ENCODE measurements around the gene RTEL1. TPM values are rescaled to one million over a fixed set of nuclear protein-coding genes. Genes with fewer than 3 reads are reported as not detected.
A peak's percentile ranks its signal among the peaks of the same experiment; 100 is the strongest.
"Not testable (repeated sequence)": the region's sequence is repeated elsewhere in the genome, so short reads cannot be mapped to it uniquely, and the experiment has no call there.

Gene RTEL1
- total RNA-seq, 6 experiments from 2014 or later, result 9.6 to 16.3 (median 12.4) TPM

DNA sequence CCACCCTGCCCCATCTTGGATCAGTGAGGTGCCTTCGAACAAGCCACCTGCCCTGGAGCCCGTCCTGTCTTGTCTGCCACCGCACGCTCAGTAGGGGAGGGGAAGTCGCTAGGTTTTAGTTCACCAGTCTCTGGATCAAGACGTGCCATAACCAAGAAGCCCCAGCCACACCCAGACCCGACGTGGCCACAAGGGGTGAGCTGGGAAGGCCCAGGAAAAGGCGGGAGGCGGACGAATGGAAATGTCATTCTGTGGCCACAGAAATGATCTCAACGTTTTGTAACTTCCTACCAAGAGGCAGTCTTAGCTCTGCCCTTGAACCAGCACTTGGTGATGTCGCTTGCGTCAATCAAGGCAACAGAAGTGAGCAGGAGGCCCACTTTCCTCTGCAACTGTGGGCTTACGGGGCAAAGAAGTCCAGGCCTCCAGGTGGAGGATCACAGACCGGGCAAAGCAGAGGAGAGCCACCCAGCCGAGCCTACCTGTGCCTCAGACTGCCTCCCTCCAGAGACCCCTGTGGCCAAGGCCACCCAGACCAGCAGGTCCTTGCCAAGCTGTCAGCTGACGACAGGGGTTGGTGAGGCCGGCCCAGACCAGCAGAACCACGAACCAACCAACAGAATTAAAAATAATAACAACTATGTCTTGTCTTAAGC is 45.7 kb upstream of the RTEL1 start:
- H3K27ac ChIP-seq, result no peak overlapping the region
- DNase-seq, result peak in 1 of 3 donors; percentile 22
- ATAC-seq, result peak in 3 of 4 donors; percentile 19 to 32 (median 29)
- H3K4me3 ChIP-seq, result no peak overlapping the region
- intact Hi-C loops (cut with DNase I), result no loop called here
- no peaks in the 10 kb centered on the region for H3K27me3 ChIP-seq
- TF ChIP-seq POLR2A (IDR thresholded peaks at IDR 0.05) (no peak), CTCF (IDR thresholded peaks at IDR 0.05) (no peak)
- H3K4me1 ChIP-seq, result no peaks in the 10 kb centered on the region
- WGBS (ENCODE audit: insufficient coverage, low coverage, low lambda C conversion rate, missing lambda C conversion rate), result 45% methylated on average over 8 of the region's 20 CpGs
- peaks cover 0 to 4% (median 0%) of the 10 kb centered on the region in 4 donors for H3K36me3 ChIP-seq
- H3K9me3 ChIP-seq, result no peaks in the 10 kb centered on the region

DNA sequence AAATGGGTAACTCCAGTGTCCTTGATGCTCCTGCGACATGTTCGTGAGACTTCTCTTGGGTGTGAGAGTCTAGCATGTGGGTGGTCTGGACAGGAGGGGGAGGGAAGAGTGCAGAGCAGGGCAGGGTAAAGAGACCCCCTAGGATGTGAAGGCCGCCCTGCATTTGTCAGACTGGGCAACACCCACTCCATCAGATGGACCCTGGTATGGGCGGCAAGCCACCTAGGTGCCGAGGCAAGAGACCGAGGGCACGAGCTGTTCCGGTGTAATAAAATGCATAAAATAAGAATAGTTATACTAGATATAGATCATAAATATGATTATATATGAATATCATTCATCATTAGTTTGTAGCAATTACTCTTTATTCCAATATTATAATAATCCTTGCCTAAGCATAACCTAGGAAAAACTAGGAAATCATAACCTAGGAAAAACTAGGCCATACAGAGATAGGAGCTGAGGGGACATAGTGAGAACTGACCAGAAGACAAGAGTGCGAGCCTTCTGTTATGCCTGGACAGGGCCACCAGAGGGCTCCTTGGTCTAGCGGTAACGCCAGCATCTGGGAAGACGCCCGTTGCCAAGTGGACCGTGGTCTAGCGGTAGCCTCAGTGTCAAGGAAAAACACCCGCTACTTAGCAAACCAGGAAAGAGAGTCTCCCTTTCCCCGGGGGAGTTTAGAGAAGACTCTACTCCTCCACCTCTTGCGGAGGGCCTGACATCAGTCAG is 44.1 kb upstream of the RTEL1 start:
- intact Hi-C loops (cut with DNase I); ATAC-seq; H3K4me1 ChIP-seq; H3K4me3 ChIP-seq; H3K27me3 ChIP-seq; H3K27ac ChIP-seq; H3K9me3 ChIP-seq: not testable (repeated sequence)
- peak in 1 of 3 donors; percentile 15 for DNase-seq
- TF ChIP-seq CTCF (IDR thresholded peaks at IDR 0.05), result peak in 1 of 4 donors; percentile 14
- H3K36me3 ChIP-seq, result peaks cover 0 to 15% (median 0%) of the 10 kb centered on the region in 4 donors
- 76% methylated on average over 15 of the region's 18 CpGs for WGBS (ENCODE audit: insufficient coverage, low coverage, low lambda C conversion rate, missing lambda C conversion rate)

GRCh38 chr20:63617092-63617875 is 40.8 kb upstream of the RTEL1 start:
- peaks cover 0 to 15% (median 0%) of the 10 kb centered on the region in 4 donors for H3K36me3 ChIP-seq
- intact Hi-C loops (cut with DNase I), result no loop called here
- H3K4me1 ChIP-seq, result no peaks in the 10 kb centered on the region
- H3K9me3 ChIP-seq, result no peaks in the 10 kb centered on the region
- H3K27ac ChIP-seq, result no peak overlapping the region
- 87% methylated on average over 9 of the region's 41 CpGs for WGBS (ENCODE audit: insufficient coverage, low coverage, low lambda C conversion rate, missing lambda C conversion rate)
- no peaks in the 10 kb centered on the region for H3K27me3 ChIP-seq
- DNase-seq (peak in 1 of 3 donors; percentile 19), ATAC-seq (peak in 2 of 4 donors; percentile 17 to 18)
- TF ChIP-seq CTCF (IDR thresholded peaks at IDR 0.05) (no peak), POLR2A (IDR thresholded peaks at IDR 0.05) (no peak)
- no peak overlapping the region for H3K4me3 ChIP-seq

- intact Hi-C loops (cut with DNase I), result no loop called here
- H3K27me3 ChIP-seq, result no peaks in the 10 kb centered on the region
- ATAC-seq (peak in 1 of 4 donors; percentile 15), DNase-seq (peak in 1 of 3 donors; percentile 15)
- no peaks in the 10 kb centered on the region for H3K4me1 ChIP-seq
- H3K36me3 ChIP-seq, result peaks cover 0 to 15% (median 0%) of the 10 kb centered on the region in 4 donors
- no peak for TF ChIP-seq POLR2A (IDR thresholded peaks at IDR 0.05)
- TF ChIP-seq CTCF (IDR thresholded peaks at IDR 0.05), result no peak
- no peaks in the 10 kb centered on the region for H3K9me3 ChIP-seq
- H3K27ac ChIP-seq, result no peak overlapping the region
- no CpG with 5 or more reads among the region's 8 CpGs for WGBS (ENCODE audit: insufficient coverage, low coverage, low lambda C conversion rate, missing lambda C conversion rate)
- H3K4me3 ChIP-seq, result no peak overlapping the region
Measured at GRCh38 chr20:63617876-63618265, 40.2 kb upstream of the RTEL1 start.

All from right lobe of liver (tissue), 6 donors.